GM21786 (cell line): ENCODE measurements around the gene ADARB2.

Source experiments
- ATAC-seq: cut with Tn5 transposase; IDR thresholded peaks from one replicate; pipeline ENCODE4 v1.9.1; 2021; ENCODE audit not compliant: unreplicated experiment

The ADARB2 gene

GRCh38 chr10:1185911-1186682, 551.2 kb downstream of the ADARB2 start:
- ATAC-seq: no peak

DNA sequence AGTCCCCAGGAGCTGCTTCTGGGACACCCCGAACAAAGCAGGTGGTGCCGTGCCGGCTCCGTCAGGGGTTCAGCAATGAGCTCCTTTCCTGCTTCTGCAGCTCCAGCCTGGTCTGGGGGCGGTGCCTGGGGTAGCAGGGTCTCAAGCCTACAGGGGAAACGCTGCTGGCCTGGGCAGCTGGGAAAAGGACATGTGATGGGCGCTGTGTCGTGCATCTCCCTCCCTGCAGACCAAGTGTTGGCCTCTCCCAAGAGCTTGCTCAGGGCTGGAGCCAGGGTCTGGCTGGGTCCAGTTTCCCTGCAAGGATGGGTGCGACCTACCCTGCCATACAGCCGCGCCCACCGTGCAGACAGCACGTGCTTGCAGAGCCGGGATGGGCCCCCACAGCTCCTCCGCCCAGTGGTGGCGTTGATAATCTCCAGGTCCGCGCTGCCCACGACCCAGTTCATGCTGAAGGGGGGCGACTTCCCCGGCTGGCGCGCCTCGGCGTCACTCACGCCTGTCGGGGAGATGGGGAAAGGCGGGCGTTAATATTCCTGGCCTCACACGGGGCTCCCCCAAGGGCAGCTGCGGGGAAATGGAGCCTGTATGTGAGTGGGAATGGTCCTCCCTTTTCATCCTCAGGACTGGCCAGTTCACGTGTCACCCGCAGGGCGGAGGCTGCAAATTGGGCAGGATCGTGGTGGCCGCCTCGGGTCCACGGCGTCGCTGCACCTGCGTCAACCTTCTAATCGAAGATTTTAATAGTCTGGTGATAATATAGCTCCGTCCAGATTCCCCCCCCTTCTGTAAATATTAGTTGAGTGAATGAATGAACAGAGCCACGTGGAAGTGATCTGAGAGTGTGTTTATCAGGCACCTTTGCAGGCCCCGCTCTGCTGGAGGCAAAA, 552.5 kb downstream of the ADARB2 start:
- ATAC-seq: no peak

DNA sequence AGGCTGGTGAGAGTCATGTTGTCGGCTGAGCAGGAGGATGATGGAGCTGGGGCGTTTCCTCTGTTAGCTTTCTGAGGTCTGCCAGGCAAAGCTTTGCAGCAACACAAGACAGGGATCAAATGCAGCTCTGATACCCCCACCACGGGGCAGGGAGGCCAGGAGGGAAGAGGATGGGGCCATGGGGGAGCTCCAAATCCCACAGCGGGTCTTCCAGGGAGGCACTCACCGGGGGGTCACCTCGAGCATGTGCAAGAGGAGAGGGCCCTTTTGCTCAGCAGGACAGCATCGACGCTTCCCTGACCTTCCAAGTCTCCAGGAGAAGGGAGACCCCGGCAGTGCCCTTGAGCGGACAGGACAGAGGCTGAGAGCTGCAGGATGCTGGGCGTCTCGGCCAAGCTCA, 553.6 kb downstream of the ADARB2 start:
- ATAC-seq: no peak

- no peak for ATAC-seq
Observed at GRCh38 chr10:1183033-1183396, 554.3 kb downstream of the ADARB2 start.

- no peak for ATAC-seq
Observed at GRCh38 chr10:1182280-1183032, 554.9 kb downstream of the ADARB2 start.

DNA sequence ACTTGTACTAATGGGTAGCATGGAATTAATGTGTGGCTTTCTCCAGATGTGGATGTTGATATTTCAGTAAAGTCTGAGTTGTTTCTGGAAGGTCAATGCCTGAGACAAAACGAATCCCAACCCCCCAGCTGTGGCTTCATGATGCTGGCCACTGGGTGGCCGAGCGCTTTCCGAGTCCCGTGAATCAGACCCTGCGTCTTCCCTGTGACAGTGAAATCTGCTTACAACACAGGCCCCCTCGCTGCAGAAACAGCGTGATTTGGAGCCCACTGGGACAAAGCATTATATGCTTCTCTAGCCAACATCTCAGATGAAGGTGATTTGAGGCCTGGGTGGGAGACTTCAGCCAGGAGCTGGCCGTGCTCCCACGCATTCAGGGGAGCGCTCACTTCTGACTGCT, 556.5 kb downstream of the ADARB2 start:
- ATAC-seq: no peak

- ATAC-seq: no peak
Observed at GRCh38 chr10:1180071-1180730, 557.1 kb downstream of the ADARB2 start.

GRCh38 chr10:1179346-1180070, 557.8 kb downstream of the ADARB2 start:
- ATAC-seq: no peak

GRCh38 chr10:1178506-1178905, 558.8 kb downstream of the ADARB2 start:
- no peak for ATAC-seq

- ATAC-seq: no peak
Observed at GRCh38 chr10:1177936-1178335, 559.4 kb downstream of the ADARB2 start.

DNA sequence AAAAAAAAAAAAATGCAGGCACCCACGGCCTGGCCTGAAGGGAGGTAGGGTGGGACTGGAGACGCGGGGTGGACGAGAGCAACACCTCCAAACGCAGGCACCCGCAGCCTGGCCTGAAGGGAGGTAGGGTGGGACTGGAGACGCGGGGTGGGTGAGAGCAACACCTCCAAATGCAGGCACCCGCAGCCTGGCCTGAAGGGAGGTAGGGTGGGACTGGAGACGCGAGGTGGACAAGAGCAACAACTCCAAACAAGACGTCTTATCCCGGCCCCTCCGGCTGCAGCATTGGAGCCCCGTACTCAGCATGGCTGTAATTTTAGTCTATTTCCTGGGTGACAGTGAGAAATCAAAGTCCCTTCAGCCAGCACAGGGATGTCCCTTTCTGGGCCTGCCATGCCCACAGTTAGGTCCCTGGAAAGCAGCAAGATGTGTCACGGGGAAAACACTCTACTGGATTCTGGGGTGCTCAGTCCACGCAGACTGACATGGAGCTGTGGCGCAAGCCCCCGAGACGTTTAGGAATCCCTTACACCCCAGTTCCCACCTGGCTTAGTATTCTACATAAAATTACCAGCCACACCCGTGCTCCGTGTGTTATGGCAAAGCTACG, 561.3 kb downstream of the ADARB2 start:
- no peak for ATAC-seq

GRCh38 chr10:1174022-1174421, 563.3 kb downstream of the ADARB2 start:
- ATAC-seq: no peak

DNA sequence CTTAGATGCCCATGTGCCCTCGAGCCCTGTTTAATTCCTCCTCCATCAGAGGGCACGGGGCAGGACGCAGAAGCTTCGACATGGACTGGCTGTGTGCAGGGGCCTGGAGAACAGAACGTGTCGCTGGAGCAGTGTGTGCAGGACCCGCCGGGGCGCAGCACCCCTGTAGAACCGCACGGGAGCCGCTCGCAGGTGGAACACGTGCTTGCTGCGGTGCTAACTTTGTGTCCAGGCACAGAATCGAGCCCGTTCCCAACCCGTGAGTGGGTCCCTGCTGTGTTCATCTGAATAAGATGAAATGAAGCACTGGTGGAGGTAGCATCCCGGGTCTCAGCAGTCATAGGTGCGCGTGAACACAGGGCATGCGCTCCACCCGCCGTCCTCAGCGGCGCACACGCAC, 564.2 kb downstream of the ADARB2 start:
- ATAC-seq: no peak

DNA sequence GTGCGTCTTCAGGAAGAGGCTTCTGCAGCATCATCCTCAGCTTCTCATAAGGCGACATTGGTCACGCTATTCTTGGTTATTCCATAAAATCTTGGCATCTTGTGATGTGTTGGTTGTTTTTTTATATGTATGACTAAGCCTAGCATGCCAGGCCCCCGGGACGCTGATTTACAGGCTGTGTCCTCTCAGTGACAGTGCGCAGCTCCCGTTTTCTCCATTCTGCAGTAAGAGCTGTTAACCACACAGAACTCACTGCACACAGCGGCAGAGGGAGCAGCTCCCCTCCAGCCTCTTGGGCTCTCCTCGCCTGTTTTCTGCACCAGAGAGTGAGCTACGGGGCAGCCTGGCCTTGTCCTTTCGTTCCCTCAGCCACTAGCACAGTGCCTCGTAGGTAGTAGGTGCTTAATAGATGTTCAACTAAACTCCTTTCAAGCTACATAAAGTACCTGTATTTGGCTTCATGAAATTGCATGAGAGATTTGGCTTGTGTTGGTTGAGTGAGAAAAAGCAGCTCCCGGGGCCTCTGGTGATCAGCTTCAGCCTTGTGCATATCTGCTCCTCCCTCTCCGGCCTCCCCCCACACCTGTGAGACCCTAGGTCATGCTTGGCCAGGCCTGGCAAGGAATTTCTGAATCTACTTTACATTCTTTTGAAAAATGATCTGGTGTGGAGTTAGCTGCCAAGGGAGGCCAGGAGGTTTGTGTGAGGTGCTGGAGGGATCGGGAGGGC, 564.9 kb downstream of the ADARB2 start:
- no peak for ATAC-seq

- ATAC-seq: no peak
Observed at GRCh38 chr10:1171586-1171985, 565.7 kb downstream of the ADARB2 start.

DNA sequence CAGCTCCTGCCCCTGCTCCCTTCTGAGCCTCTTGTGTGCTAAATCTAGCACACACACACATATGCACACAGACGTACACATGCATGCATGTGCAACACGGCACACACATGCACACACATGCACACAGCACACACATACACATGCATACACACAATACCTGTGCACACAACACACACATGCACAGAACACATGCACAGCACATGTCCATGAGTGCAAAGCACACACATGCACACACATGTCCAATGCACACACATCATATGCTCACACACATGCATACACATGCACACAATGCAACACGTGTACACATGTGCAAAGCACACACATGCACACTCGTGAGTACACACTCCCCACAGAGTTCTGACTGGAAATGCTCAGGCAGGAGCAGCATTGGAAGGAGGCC, 566.1 kb downstream of the ADARB2 start:
- ATAC-seq: no peak

DNA sequence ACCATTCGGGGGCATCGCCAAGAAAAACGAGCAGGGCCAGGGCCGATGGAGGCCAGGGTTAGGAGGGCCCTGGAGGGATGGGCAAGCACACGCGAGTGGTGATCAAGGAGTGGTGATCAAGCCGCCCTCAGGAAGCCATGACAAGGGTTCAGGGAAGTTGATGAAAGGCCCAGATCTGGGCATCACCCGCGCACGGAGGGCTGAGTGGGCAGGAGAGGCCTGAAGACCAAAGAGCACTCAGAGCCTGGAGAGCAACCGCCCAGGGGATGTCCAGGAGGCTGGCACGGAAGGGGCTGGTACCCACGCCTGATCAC, 566.5 kb downstream of the ADARB2 start:
- no peak for ATAC-seq

DNA sequence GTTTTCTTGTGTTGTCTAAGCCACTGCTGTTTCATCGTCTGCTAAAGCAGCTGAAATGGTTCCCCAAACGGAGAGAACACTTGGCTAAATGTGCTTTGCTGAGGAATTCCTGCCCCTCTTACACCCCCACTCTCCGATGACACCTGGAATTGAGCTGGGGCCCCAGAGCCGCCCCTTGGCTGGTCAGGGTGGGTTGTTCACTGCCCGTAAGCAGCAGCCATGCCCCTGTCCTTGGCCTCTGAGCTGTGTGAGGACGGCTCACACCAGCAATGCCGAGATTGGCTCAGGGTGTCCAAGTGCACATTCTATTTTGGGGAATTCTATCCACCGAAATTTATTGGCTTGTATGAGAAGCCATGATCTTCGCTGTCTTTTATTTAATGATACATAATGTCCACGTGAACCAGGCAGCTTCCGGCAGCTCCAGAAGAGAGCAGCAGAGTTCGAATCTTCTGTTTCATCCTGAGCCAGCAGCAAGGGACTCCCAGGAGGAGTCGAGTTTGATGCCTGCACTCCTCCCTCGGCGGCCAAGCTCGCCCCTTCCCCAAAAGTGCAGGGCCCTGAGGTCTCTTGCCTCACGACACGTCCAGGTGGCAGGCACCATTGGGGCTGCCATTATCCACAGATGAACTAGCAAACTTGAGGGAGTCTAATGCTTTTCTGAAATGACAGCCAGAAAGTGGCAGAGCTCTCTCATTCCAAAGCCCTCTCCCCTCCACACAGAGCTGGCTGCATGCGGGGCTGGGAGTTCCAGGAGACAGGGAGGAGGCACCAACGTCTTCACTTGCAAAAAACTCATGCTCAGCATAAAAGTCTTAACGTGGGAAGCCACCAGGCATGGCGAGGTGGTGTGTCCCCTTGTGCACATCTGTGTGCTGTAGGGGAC, 567.1 kb downstream of the ADARB2 start:
- no peak for ATAC-seq
